ENCODE data around the gene LNPK.

Gene LNPK

DNA sequence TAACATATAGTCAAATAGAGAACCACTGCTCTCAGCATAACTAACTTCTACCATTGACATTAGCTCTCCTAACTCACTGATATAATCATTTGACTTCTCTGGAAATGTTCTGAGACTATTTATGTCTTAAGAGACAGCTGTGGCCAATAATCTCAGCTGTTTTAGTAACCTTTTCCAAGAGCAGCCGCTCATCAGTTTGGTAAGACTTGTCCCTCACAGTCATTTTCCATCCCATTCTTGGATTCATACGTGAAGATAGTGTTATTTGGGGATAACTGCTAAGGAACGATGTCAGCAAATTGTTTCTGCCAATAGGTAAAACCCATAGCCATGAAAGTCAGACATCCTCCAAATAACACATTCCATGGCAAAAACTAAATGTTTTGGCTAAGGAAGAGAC lies 127.8 kb downstream of the LNPK start:
- H3K36me3 Mint-ChIP-seq (ENCODE audit: low read depth) = no peaks in the 10 kb centered on the region
- no peak overlapping the region for H3K27ac Mint-ChIP-seq
- no peak overlapping the region for H3K4me3 Mint-ChIP-seq
- TF ChIP-seq, protein P1, sequence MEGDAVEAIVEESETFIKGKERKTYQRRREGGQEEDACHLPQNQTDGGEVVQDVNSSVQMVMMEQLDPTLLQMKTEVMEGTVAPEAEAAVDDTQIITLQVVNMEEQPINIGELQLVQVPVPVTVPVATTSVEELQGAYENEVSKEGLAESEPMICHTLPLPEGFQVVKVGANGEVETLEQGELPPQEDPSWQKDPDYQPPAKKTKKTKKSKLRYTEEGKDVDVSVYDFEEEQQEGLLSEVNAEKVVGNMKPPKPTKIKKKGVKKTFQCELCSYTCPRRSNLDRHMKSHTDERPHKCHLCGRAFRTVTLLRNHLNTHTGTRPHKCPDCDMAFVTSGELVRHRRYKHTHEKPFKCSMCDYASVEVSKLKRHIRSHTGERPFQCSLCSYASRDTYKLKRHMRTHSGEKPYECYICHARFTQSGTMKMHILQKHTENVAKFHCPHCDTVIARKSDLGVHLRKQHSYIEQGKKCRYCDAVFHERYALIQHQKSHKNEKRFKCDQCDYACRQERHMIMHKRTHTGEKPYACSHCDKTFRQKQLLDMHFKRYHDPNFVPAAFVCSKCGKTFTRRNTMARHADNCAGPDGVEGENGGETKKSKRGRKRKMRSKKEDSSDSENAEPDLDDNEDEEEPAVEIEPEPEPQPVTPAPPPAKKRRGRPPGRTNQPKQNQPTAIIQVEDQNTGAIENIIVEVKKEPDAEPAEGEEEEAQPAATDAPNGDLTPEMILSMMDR (IDR thresholded peaks at IDR 0.05; ENCODE audit: unreplicated experiment in 3 of 3) = no peak
- H3K4me1 Mint-ChIP-seq = peaks cover 27% of the 10 kb centered on the region
- H3K27me3 Mint-ChIP-seq (ENCODE audit: low read depth) = peaks cover 6% of the 10 kb centered on the region
- H3K9me3 Mint-ChIP-seq = no peaks in the 10 kb centered on the region
